NCI-H146 (cell line): ENCODE data around the gene LRRC36.
A peak's percentile ranks its signal among the peaks of the same experiment; 100 is the strongest.
"Not testable (repeated sequence)": the region's sequence is repeated elsewhere in the genome, so short reads cannot be mapped to it uniquely, and the experiment has no call there.

Experiments
- DNase-seq: peaks from one replicate; lab custom pipeline; 2025; lab: John Stamatoyannopoulos, UW

Gene LRRC36

DNA sequence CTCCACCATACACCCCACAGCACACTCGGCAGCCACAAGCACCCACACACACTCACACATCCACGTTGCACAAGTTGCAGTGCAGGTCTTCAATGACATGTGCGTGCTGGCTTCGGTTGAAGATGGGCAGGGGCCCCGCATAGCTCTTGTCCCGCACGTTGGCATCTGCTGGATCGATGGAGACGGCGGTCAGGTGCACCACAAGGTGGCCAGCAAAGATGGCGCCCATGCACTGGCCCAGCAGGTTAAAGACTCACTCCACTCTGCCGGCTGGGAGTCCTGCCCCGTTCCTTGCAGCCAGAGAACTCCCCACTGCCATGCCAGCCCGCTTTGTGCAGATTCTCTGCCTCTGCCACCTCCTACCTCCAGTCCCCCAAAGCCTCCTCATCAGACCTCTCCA lies 74.3 kb downstream of the LRRC36 start:
- no peak for DNase-seq

DNA sequence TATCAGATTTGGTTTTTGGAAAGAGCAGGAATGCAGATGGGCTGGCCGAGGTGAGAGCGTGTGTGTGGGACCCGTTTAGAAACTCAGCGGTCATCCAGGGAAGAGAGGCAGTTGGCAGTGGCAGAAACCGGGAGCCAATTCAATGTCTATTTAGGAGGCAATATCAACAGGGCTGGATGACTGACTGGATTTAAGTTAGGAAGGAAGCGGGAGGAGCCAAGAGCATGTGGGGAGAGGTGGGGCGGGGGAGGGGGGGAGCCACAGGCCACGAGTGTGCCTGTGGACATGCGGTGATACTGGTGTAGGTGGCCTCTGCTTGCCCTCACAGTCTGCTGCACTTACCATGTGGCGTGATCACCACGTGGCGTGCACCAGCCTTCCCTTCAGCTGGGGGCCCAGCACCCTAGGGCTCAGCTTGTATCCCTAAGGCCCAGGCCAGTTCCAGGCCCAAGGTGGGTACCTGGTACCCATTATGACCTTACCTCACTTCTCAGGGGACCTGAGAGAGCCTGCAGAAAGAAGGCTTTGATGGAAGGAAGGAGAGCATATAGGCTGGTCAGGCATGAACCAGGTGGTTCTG lies 77.5 kb downstream of the LRRC36 start:
- DNase-seq: no peak

DNA sequence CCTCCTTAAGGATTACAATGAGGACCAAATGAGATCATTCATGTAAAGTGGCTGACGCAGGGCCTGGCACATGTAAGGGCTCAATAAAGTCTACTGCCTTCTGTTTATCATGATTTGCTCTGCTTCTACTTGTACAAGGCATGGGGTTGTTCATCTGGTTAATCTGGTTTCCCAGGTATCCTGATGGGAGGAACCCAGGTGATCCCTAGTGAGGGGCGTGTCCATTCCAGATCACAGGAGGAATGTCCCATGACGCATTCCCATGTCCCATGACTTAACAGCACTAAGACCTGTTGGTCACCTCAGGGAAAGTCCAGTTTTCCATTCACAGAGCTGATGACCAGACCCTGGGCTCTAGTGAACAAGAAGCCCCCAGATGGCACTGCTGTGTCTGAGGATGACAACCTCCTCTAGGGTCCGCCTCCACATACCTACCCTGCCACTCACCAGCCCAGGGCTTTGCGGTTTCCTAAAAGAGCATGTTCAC lies 78.2 kb downstream of the LRRC36 start:
- DNase-seq: no peak

DNA sequence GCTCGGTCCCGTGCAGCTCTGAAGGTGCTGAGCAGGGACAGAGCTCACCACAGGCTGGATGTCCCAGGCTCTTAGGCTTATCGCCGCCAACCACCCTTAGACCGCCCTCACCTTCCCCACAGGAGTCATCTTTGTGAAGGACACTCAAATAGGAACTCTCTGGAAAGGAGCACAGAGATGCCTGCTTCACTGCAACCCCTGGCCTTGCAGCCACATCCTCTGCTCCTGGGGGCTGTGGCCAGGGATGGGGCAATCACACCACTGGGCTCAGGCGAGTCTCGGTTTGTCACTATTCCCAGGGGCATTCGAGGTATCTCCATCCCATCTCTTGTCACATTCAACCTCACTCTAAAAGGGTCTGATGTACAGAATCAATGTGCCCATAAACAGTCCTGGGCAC lies 78.7 kb downstream of the LRRC36 start:
- DNase-seq: no peak

DNA sequence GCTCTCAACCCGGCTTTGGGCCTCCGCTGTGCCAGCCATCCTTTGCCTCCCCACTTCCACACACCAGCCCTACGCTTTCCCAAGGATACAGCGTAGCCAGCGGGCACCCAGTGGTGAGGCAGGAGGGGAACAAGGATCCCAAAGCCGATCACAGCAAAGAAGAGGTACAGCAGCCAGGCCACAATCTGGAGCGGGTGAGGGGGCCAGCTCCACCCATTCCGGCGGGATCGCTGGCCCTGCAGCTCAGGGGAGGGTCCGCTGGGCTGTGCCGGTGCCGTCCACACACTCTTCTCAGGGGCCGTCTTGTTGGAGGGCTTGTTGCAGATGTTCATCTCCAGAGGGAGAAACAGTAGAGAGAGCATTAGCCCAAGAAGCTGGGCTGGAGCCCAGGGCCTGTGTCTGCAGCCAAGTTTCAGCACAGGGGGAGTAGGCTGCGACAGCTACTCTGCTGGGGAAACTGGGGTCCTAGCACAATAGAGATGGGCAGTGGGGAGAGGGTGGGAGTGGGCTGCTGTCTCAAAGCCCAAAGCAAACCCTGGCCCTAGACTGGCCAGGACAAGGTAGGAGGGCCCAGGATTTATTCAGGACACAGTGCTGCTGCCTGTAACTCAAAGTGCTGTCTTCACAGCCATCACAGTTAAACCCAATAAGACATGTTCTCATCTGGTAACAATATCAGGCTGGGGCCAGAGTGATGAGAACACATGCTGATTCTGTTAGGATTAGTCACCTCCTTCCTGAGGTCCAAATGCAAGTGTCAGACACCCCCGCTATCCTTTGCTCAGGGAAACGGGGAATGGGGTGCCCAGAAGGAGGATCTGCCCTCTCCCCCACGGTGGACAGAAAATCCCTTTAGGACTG lies 79.7 kb downstream of the LRRC36 start:
- no peak for DNase-seq

DNA sequence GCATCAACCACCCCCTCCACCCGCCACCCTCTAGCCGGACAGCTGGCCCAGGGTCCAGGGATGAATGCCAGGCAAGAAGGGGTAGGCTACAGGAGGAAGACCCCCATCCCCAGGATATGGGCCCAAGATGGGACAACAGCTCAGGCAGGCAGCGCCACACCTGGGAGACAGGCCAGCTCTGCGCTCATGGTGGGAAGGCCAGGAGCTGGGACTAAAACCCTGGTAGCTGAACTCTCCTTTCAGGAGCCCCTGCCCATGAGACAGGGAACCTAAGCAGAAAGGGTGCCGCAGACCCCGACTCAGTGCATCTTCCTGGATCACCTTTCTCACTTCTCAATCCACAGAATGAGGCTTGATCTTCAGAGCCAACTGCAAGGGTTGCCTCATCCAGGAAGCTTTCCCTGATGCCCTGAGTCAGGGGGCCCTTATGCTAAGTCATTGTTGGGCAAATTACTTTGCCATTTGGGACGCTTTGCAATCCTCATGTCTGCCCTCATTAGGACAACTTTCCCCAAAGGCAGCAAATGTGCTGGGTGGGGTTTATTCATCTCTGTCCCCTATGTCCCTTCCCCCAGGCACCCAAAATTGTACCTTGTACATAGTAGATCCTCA lies 80.7 kb downstream of the LRRC36 start:
- no peak for DNase-seq

DNA sequence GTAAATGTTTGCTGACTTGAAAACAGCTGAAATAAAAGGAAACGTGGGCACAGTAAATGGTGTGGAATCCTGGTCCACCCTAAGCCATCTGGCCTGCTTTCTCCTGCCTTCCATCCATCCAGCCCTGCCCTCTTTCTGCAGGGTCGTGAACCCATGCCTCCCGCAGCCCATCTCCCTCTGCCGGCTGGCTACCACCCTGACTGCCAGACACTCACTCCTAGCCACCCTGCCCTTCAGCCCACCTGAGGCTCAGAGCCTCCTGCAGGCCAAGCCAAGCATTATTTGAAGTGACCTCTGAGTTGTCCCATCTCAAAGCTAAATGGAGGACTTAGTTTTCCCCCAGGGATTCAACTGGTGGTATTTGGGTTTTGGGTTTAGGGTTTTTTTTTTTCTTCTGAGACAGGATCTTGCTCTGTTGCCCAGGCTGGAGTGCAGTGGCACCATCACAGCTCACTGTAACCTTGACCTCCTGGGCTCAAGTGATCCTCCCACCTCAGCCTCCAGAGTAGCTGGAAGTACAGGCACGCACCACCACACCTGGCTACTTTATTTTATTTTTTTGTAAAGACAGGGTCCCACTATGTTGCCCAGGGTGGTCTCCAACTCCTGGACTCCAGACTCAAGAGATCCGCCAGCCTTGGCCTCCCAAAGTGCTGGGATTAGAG lies 81.3 kb downstream of the LRRC36 start:
- DNase-seq: no peak

DNA sequence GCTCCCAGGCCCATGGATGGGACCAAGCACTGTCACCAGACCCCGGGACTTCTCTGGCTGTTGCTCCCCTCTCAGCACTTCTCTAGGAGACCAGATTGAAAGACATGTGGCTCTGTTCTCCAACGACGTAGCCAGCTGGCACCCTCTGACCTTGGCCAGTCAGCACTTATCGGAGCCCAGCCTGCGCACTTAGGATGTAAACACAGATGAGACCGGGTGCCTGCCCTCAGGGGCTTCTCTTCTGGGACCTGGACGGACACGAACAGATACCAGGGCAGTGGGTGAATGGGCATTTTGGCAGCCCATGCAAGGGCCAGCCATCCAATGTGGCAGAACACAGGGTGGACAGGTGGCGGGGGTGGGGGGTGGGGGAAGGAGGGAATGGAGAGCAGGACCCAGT lies 83.0 kb downstream of the LRRC36 start:
- DNase-seq: no peak

DNA sequence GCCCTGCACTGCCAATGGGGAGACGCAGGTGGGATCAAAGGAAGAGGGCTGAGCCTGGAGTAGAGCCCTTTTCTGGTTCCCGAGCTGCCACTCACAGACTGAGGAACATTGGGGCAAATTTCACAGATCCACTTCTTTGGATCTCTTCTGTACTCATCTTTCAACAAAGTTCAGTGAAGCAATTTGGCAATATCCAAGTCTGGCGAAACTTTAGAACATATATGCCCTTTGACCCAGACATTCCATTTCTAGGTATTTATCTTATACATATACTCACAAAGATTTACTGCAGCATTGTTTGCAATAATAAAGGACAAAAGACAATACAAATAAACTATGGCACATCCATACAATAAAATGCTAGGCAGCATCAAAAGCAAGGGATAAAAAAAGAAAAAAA lies 84.7 kb downstream of the LRRC36 start:
- no peak for DNase-seq

DNA sequence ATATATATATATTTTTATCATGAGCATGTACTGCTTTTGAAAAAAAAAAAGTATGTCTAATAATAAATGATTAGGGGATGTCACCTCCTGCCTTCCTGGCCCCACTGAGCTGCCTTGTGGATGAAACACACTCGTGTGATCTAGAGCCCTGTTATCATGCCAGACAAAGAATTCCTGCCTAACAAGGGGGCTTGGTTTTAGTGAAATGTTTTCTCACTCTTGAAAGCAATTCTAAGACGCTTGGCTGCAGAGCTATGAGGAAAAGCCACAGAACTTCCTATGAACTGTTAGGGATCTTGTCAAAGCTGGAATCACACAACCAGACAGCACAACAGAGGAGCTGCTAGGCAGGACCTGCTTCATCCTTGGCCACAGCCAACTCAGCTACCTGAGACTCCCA lies 85.7 kb downstream of the LRRC36 start:
- DNase-seq: no peak

DNA sequence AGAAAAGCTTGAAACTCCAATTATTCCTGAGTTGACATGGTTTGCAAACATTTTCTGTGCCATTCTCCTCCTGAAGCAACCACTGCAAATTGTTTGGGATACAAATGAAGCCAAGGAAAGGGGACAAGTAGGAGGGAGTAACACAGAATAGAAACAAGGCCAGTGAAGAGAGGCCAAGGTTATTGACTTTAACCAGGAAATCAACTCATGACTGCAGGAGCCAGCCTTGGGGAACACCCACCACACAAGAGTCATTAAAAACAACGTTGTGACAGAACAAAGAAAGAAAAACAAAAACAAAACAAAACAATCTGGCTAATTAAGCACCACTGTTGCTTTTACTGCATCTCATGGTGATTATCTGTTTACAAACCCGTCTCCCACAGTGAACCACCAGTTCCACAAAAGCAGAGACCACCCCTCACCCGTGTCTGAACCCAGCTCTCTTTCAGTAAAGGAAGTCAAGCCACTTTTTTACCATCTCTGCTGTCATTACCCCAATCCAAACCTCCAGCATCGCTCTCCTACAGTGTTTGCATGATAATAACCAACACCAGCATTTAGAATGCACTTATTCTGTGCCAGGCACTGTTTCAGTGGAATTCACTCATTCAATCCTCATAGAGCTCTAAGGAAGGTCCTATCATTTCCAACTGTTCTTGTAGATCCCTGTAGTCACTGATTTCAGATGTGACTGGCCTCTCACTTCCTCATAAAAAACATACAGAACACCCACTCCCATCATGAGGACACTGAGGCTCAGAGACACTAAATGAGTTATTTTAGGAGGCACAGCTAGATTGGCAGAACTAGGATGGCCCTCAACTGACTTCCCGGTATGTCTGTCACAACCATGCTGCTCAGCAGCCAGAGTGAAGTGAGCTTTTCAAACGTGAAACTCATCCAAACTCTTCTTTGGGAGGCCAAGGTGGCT lies 87.6 kb downstream of the LRRC36 start:
- DNase-seq: no peak

DNA sequence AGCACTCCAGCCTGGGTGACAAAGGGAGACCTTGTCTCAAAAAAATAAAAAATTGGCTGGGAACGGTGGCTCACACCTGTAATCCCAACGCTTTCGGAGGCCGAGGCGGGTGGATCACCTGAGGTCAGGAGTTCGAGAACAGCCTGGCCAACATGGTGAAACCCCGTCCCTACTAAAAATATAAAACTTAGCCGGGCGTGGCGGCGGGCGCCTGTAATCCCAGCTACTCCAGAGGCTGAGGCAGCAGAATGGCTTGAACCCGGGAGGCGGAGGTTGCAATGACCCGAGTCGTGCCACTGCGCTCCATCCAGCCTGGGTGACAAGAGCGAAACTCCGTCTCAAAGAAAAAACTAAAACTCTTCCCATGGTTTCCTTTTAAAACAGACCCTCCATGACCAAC lies 88.8 kb downstream of the LRRC36 start:
- not testable (repeated sequence) for DNase-seq

DNA sequence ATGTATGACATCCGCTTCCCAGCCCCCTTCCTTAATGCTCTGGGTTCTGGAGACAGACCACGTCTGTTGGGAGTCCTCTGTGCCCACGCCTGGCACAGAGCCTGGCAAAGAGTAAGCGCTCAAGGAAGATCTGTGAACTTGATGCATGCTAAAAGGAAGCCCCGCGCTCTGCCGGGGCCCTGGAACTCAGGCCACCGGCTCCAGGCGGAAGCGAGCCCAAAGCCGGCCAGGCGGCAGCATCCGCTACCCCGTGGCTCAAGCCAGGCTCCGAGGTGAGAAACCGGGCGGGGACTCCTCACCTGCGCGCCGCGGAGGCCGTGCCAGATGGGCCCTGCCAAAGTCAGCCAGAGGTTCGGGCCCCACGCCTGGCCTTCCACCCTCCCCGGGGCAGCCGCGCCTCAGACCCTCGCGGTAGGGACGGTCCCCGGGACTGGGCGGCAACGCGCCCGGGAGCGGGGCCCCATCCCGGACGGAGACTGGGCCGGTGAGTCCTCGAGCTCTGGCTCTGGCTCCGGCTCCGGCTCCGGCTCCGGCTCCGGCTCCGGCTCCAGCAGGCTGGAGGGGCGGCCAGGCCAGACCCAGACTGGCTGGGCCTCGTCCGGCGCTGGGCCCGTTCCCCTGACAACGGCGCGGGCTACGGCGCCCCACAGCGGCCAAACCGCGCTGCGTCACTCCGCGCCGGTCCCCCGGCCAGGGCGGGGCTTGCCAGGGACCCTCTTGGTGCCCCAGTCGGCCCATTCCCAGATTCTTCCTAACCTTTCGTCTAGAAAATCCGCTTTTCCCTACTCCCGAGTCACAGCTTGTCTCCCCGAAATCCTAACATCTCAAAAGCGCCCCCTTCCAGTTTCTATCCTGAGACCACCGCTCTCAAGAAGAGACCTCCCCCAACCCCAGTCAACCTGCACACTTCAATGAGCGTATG lies 89.5 kb downstream of the LRRC36 start, which contains the start of gene ZDHHC1:
Gene ZDHHC1, minus strand, starts transcription at position 606 of the 922 bp plus-strand sequence. CDS start 8,702 bp downstream, outside the sequence.
- peak; percentile 51 for DNase-seq

DNA sequence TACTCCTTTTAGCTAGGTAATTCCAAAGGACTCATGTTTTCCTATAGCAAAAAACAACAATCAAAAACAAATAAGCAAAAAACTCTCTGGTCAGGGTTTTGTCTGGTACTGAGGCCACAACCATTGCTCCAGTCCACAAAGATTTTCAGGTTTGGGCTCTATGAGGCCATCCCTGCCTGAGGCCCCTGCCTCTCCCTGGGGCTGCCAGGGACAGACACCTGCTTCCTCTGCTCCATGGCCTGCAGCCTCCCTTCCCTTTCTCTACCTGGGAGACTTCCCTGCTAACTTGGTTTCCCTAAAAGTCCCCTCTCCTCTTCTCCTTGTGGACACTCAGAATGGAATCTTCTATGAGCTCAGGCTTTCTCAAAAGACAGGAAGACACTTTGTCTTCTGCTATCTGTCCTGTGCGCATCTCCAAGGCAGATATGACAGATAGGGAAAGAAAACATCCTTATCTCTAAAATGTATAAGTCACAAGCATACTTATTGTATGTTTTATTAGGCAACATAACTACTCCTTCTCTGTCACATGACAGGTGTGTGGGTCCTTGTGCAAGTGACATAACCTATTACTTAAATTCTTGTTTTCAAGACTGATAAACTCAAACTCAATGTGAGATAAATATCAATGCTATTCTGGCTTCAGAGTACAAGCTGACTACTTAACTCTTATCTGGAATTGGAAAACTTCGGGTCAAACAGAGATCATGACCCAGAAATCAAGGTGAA lies 90.9 kb downstream of the LRRC36 start:
- no peak for DNase-seq

DNA sequence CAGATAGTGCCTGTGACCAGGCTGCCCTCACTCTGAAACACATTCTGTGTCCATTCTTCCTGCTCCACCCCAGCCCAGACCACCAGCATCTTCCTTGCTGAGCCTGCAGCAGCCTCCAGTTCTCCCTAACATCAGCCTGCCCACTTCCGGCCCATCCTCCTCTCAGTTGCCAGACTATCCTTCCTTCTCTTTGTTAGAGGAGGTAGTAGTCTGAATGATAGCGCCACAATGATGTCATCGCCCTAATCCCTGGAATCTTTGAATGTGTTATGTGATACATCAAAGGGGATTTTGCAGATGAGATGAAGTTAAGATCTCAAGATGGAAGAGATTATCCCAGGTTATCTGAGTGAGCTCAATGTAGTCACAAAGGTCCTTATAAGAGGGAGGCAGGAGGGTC lies 92.9 kb downstream of the LRRC36 start:
- no peak for DNase-seq

DNA sequence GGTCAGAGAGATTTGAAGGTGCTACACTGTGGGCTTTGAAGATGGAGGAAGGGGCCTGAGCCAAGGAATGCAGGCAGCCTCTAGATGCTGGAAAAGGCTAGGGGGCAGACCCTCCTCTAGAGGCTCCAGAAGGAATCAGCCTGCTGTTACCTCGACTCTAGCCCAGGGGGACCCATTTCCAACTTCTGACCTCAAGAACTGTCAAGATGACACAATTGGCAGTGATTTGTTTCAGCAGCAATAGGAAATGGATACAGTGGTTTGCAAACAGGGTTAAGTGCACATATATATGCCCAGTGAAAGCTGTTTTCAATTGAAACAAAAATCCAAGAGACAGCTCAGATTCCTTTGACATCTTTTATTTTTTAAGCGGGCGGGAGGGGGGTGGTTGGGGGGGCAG lies 93.3 kb downstream of the LRRC36 start:
- DNase-seq: no peak

DNA sequence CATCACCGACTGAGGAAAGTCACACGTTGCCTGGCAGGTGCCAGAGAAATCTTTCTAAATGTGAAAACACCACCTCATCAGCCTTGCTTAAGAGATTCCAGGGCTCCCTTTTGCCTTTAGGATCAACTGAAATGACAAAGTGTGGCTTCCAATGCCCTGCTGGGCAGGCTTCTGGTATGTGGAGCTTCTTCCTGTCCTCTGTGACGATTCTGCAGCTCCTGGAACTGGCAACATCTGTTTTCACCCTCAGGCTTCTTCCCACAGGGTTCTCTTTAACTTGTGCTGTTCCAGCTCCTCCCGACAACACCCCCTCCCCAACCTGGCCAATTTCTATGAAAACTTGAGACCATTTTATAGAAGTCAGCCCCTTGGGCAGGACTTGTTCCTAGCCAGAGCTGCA lies 94.4 kb downstream of the LRRC36 start:
- no peak for DNase-seq

DNA sequence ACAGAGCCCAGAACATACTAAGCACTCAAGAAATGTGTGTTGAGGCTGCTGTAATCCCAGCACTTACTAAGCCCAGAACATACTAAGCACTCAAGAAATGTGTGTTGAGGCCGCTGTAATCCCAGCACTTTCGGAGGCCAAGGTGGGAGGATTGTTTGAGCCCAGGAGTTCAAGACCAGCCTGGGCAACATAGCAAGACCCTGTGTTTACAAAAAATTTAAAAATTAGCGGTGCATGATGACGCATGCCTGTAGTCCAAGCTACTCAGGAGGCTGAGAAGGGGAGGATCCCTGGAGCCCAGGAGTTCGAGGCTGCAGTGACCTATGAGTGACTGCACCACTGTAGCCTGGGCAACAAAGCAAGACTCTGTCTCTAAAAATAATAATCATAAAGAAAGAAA lies 96.4 kb downstream of the LRRC36 start:
- DNase-seq: no peak

DNA sequence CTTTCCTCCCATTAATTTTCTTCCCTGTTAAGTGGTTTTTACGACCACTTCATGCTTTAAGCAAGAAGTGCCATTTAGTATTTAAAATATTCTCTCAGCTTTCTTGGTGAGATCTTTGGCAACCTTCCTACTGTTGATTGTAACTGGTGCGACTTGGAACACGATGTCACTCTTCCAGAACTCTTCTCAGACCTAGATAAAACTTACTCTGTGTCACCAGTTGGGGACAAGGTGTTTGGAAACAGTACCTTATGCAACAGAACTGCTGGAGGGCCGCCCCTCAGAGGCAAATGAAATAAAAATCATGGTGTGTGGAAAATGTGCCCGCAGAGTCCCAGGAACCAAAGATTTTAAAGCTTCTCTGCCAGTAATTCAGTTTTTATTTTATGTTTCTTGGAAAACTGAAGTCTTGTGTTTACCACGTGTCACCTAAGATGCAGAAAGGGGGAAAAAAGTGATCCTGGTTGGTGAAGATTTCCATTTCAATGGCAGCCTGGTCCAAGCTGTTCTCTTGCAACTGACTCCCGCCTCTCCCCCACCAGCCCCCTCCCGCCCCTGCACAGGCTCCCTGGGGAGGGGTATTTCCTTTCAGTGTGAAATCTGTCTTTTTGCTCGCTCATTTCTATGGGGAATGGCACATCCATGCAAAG lies 97.1 kb downstream of the LRRC36 start:
- no peak for DNase-seq
